HUES48 (cell line): ENCODE data around the gene PMEPA1.
A peak's percentile ranks its signal among the peaks of the same experiment; 100 is the strongest.

Experiments used
- H3K27ac ChIP-seq: one replicate; pipeline ENCODE4 v1.7.0; 2013; ENCODE audit warnings: low read depth, low read length, inconsistent platforms
- H3K27me3 ChIP-seq: 2 replicates; pipeline ENCODE4 v1.6.1; 2013; ENCODE audit warnings: mild to moderate bottlenecking, low read length; ENCODE audit not compliant: control insufficient read depth, insufficient read depth
- H3K36me3 ChIP-seq: 2 replicates; pipeline ENCODE4 v1.6.1; 2013; ENCODE audit warnings: low read length; ENCODE audit not compliant: control insufficient read depth, insufficient read depth
- H3K4me1 ChIP-seq: 2 replicates; pipeline ENCODE4 v1.6.1; 2013; ENCODE audit warnings: mild to moderate bottlenecking, low read length; ENCODE audit not compliant: control insufficient read depth, insufficient read depth
- H3K4me3 ChIP-seq: 2 replicates; pipeline ENCODE4 v1.5.1; 2013; ENCODE audit warnings: mild to moderate bottlenecking, low read depth, low read length
- H3K9ac ChIP-seq: 2 replicates; pipeline ENCODE4 v1.6.1; 2013; ENCODE audit warnings: mild to moderate bottlenecking, low read depth, low read length, moderate library complexity
- H3K9me3 ChIP-seq: 2 replicates; pipeline ENCODE4 v1.6.1; 2013; ENCODE audit warnings: low read length; ENCODE audit not compliant: control insufficient read depth, insufficient read depth

The PMEPA1 gene

DNA sequence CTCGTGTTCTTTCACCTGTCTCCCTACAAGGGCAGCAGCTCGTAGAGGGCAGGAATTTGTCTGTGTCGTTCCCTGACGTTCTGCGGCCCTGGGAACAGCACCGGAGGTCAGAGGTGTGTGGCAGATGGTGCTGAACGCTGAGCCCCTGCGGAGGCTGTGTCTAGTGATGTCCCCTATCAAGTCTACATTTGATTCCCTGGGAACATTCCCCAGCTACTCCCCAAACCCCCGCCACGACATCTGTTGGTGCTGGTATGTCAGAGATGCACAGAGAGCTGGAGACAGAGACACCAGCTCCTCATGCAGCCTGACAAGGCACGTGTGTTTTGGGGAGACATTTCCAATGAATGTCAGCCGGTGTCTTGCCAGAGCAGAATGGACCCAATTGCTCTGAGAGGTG, 7.7 kb downstream of the PMEPA1 start:
- Histone ChIP-seq H3K27me3 (no peaks in the 10 kb centered on the region), H3K4me3 (no peak overlapping the region), H3K36me3 (peaks cover 9% of the 10 kb centered on the region), H3K27ac (no peak overlapping the region), H3K4me1 (peaks cover 26% of the 10 kb centered on the region; the same call in 1 of the 2 replicates), H3K9me3 (no peaks in the 10 kb centered on the region), H3K9ac (no peak overlapping the region)

DNA sequence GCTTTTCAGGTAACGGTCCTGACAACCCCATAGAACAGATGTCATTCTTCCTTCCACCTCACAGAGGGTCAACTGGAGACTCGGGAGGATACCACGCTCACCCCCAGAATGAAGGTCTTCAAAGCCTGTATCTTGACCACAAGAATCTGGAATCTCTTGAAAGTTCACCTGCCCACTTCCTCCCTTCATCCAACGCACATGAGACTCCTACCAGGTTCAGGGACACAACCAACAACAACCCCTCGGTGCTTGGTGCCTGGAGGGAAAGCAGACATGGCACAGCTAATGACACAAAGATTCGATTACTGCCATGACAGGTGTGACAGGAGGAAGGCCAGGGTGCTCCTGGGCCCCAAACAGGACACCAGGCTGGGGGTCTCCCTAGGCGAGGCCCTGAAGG, 8.2 kb downstream of the PMEPA1 start:
- peaks cover 9% of the 10 kb centered on the region for H3K36me3 ChIP-seq
- H3K27me3 ChIP-seq = no peaks in the 10 kb centered on the region
- H3K9ac ChIP-seq = no peak overlapping the region
- H3K4me3 ChIP-seq = no peak overlapping the region
- peaks cover 21% of the 10 kb centered on the region; the same call in 1 of the 2 replicates for H3K4me1 ChIP-seq
- H3K9me3 ChIP-seq = no peaks in the 10 kb centered on the region
- no peak overlapping the region for H3K27ac ChIP-seq

DNA sequence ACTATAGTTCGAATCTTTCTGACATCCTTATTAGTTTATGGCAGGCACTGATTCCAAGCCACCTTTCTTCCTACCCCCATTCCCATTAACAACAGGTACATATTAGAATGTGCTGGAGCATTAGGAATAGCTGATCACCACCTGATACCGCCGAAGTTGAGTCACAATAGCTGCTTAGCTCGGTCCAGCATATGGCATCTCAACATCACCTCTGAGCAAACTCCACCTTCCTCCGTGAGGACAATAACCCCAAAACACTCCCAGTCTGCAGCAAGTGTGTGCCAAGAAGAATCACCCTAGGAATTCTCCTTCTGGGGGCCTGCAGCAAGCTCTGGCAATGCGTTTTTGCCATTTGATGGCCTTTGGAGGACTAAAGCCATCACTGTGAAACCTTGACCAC, 8.7 kb downstream of the PMEPA1 start:
- Histone ChIP-seq H3K27me3 (no peaks in the 10 kb centered on the region), H3K9me3 (no peaks in the 10 kb centered on the region), H3K4me1 (peaks cover 18% of the 10 kb centered on the region; the same call in 1 of the 2 replicates), H3K4me3 (no peak overlapping the region), H3K9ac (no peak overlapping the region), H3K36me3 (peaks cover 9% of the 10 kb centered on the region), H3K27ac (no peak overlapping the region)

DNA sequence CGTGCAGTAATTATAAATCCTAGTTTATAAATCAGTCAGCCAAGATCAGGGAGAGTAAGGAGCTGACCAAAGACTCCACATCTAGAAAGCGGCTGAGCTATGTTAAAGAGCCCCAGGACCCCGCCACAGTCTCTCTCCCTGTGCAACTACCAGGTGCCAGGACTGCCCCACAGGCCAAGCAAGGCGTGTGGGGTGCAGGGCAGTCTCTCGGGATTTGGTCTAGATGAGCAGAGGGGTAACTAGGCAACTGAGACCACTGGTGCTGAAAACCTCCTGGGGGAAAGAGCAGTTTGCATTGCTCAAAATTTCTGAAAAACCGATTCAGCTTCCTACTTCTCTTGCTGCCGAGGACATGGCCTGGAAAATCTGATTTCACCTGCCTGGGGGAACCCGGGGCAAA, 10.4 kb downstream of the PMEPA1 start:
- Histone ChIP-seq H3K27me3 (no peaks in the 10 kb centered on the region), H3K9me3 (no peaks in the 10 kb centered on the region), H3K27ac (no peak overlapping the region), H3K4me1 (peaks cover 12% of the 10 kb centered on the region; the same call in 1 of the 2 replicates), H3K4me3 (no peak overlapping the region), H3K9ac (no peak overlapping the region), H3K36me3 (peaks cover 7% of the 10 kb centered on the region)

DNA sequence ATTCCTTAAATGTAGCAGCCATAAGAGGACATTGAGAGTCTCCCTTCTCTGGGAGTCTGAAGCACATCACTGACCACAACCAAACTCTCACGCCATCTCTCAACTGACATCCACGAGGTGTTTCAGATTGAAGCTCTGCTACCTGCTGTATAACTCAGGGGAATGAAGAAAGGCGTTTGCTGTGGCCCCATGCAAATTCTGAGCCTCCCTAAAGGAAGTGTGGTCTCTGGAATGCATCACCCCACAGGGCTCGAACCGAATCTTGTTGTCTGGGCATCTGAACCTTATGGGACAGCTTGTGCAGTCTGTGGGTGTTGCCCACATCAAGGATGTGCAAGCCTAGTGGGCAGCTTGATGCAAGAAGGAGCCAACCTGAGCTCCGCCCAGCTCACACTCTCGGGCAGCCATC, 10.9 kb downstream of the PMEPA1 start:
- Histone ChIP-seq H3K9me3 (no peaks in the 10 kb centered on the region), H3K36me3 (peaks cover 6% of the 10 kb centered on the region; the same call in 1 of the 2 replicates), H3K4me3 (no peak overlapping the region), H3K27ac (no peak overlapping the region), H3K9ac (no peak overlapping the region), H3K27me3 (no peaks in the 10 kb centered on the region), H3K4me1 (peaks cover 14% of the 10 kb centered on the region; the same call in 1 of the 2 replicates)

DNA sequence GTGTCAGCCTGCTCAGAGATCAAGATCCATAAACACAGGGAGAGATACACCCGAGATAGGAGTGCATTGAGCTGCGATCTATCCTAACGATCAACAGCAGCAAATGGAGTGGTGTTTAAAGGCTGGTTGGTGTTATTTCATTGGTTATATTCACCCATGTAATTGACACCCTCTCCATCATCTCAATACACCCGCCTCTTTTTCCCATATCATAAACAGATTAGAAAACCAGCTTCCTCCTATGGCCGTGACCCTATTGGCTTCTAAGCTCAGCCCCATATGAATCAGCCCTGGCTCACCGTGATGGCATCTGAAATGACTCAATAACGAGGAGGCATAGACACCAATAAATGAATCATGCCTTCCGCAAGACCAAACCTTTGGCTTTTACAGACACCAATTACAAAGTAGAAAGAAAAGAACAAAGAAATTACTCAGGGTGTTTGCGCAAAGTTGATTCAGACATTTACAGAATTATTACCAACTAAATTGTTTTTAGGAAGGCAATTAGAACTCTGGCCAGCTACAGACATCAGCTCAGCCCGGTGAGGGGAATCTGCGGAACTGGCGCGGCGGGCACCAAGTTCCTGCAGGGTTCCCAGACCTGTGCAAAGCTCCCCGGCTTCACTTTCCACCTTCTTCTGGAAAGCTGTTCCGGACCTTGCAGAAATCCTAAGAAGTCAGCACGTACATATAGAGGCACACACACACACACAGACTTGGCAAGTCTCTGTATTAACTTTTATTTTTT, 11.5 kb downstream of the PMEPA1 start:
- peaks cover 16% of the 10 kb centered on the region; the same call in 1 of the 2 replicates for H3K4me1 ChIP-seq
- H3K27me3 ChIP-seq = no peaks in the 10 kb centered on the region
- H3K9ac ChIP-seq = no peak overlapping the region
- H3K4me3 ChIP-seq = no peak overlapping the region
- H3K9me3 ChIP-seq = no peaks in the 10 kb centered on the region
- H3K36me3 ChIP-seq = peaks cover 6% of the 10 kb centered on the region; the same call in 1 of the 2 replicates
- peak overlapping the region; percentile 55 for H3K27ac ChIP-seq

DNA sequence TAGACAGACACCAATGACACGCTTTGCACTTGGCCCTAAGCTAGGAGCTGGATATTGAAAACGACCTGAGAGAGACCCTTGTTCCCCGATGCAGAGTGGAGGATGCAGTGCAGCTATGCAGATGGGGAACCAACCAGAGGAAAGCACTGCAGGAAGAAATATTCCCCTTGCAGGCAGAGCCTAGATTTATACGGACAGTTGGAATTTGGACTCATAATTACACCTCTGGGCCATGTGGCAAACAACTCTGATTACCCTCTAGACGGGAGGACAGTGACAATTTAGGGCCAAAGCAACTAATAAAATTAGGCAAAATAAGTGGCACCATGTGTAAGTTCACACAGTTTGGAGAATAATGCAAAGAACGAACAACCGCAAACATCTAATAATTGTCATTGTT, 12.3 kb downstream of the PMEPA1 start:
- Histone ChIP-seq H3K27me3 (no peaks in the 10 kb centered on the region), H3K27ac (no peak overlapping the region), H3K36me3 (peaks cover 5% of the 10 kb centered on the region; the same call in 1 of the 2 replicates), H3K9me3 (no peaks in the 10 kb centered on the region), H3K4me1 (peaks cover 12% of the 10 kb centered on the region), H3K4me3 (no peak overlapping the region), H3K9ac (no peak overlapping the region)

DNA sequence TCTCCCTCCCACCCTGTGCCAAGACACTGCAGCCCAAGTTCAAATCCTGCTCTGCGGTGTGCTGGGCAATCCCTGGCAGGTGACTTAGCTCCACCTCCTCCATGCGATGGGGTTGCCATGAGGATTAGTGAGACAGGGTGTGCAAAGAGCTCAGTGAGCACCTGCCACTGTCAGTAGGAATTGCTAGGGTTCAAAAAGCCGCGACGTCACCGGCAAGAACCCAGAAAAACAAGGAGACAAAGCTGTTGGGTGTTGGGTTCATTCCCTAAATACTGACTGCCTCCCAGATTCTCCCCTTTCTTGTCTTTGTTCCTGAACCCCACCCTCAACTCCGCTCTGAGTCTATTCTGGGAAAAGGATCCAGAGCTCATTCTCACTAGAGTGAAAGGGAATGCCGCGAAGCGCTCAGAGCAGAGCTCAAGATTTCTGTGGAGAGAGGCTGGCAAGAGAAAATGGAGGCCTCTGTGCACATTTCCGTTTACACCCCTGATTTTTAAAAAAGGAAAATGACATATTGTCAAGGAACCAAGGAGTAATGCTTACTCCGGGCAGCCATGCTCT, 13.3 kb downstream of the PMEPA1 start:
- no peaks in the 10 kb centered on the region for H3K27me3 ChIP-seq
- H3K9ac ChIP-seq = no peak overlapping the region
- no peak overlapping the region for H3K4me3 ChIP-seq
- peaks cover 8% of the 10 kb centered on the region for H3K4me1 ChIP-seq
- H3K9me3 ChIP-seq = no peaks in the 10 kb centered on the region
- no peaks in the 10 kb centered on the region for H3K36me3 ChIP-seq
- H3K27ac ChIP-seq = no peak overlapping the region

DNA sequence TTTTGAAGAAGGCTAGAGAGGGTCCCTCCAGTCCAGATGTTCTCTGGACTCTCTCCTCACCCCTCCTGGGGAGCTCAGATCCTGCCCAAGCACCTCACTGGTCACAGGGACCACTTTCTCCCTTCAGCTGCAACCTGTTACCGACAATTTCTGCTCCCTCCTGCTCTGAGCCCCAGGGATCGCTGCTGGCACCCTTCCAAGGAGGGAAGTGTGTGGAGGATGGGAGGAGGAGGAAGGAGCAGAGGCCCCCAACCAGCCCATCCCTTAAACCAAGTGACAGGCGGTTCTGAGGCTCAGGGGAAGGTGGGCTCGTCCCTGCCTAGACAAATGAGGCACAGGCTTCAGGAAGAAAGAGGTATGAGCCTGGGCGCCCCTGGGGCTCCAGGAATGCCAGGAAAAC, 13.9 kb downstream of the PMEPA1 start:
- H3K4me3 ChIP-seq = no peak overlapping the region
- no peaks in the 10 kb centered on the region for H3K9me3 ChIP-seq
- no peaks in the 10 kb centered on the region for H3K36me3 ChIP-seq
- peaks cover 8% of the 10 kb centered on the region for H3K4me1 ChIP-seq
- H3K27ac ChIP-seq = no peak overlapping the region
- no peak overlapping the region for H3K9ac ChIP-seq
- no peaks in the 10 kb centered on the region for H3K27me3 ChIP-seq

DNA sequence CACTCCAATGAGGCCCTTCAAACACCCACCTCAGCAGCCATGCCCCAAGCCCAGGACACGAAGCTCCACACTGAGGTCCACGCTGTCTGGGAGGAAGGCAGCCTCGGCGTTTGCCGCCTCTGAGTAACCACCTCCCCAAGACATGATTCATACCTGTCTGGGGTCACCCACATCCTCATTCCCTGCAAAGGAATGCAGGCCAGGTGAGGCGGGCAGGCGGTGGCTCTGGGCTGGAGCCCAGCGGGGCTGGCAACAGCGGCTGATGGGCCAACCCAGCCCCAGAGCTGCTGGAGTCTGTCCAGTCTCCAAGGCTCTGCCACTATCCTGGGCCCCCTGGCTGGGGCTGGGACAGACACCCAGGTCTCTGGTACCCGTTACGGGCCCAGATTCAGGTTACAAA, 14.8 kb downstream of the PMEPA1 start:
- H3K9ac ChIP-seq = no peak overlapping the region
- H3K4me3 ChIP-seq = no peak overlapping the region
- no peaks in the 10 kb centered on the region for H3K9me3 ChIP-seq
- H3K36me3 ChIP-seq = no peaks in the 10 kb centered on the region
- H3K27me3 ChIP-seq = no peaks in the 10 kb centered on the region
- no peak overlapping the region for H3K27ac ChIP-seq
- peaks cover 8% of the 10 kb centered on the region for H3K4me1 ChIP-seq

DNA sequence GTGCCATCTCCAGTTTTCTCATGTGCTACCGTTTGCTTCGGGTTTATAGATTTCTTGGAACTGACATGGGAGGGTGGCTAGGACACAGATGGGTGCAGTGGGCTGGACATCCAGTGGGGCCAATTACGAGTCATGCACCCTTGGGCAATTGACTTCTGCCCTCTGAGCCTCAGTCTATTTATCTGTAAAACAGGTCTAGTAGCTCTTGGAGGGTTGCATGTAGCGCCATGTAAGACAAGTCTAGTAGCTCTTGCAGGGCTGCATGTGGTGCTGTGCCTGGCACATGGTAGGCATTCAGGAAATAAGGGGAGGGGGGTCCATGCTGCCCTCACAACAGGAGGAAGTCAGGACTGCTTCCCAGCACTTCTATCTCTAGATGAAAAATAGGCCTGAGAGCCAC, 15.3 kb downstream of the PMEPA1 start:
- H3K9ac ChIP-seq = no peak overlapping the region
- no peak overlapping the region for H3K4me3 ChIP-seq
- no peaks in the 10 kb centered on the region for H3K27me3 ChIP-seq
- no peaks in the 10 kb centered on the region for H3K36me3 ChIP-seq
- no peaks in the 10 kb centered on the region for H3K9me3 ChIP-seq
- H3K4me1 ChIP-seq = peaks cover 8% of the 10 kb centered on the region
- no peak overlapping the region for H3K27ac ChIP-seq
